GM19043 (cell line): ENCODE data around the gene TRIM72.
"Not testable (repeated sequence)": the region's sequence is repeated elsewhere in the genome, so short reads cannot be mapped to it uniquely, and the experiment has no call there.

Experiments
- ATAC-seq: cut with Tn5 transposase; IDR thresholded peaks from one replicate; pipeline ENCODE4 v1.9.1; 2021; ENCODE audit warnings: low read depth; ENCODE audit not compliant: unreplicated experiment

TRIM72 gene

GRCh38 chr16:31277659-31278260, 63.8 kb downstream of the TRIM72 start:
- ATAC-seq, result no peak

GRCh38 chr16:31278853-31279252, 64.9 kb downstream of the TRIM72 start:
- not testable (repeated sequence) for ATAC-seq
